Smooth muscle cell (in vitro differentiated cells): Measurements from ENCODE around the gene USP25. TPM values are rescaled to one million over a fixed set of nuclear protein-coding genes. Genes with fewer than 3 reads are reported as not detected.

Experiments
- DNase-seq: peaks from one replicate; lab custom pipeline; 2025; ENCODE audit not compliant: unreplicated experiment; lab: John Stamatoyannopoulos, UW
- H2AFZ ChIP-seq: fragments of 200-600 bp; sonication (generic); 2 replicates; pipeline ENCODE4 v1.6.0; 2016; ENCODE audit warnings: antibody characterized with exemption, low read depth, mild to moderate bottlenecking
- H3F3A ChIP-seq: fragments of 200-600 bp; sonication (generic); 2 replicates; pipeline ENCODE4 v1.6.0; 2017; ENCODE audit warnings: antibody characterized with exemption, low read depth
- H3K27ac ChIP-seq: fragments of 200-600 bp; sonication (generic); 2 replicates; pipeline ENCODE4 v1.5.1; 2016; ENCODE audit warnings: low read depth, mild to moderate bottlenecking
- H3K27me3 ChIP-seq: fragments of 200-600 bp; sonication (generic); 2 replicates; pipeline ENCODE4 v1.6.1; 2016; ENCODE audit warnings: low read depth, mild to moderate bottlenecking
- H3K36me3 ChIP-seq: fragments of 200-600 bp; sonication (generic); 2 replicates; pipeline ENCODE4 v1.5.1; 2016; ENCODE audit warnings: low read depth
- H3K4me1 ChIP-seq: fragments of 200-600 bp; sonication (generic); 2 replicates; pipeline ENCODE4 v1.5.1; 2016; ENCODE audit warnings: low read depth
- H3K4me2 ChIP-seq: fragments of 200-600 bp; sonication (generic); 2 replicates; pipeline ENCODE4 v1.6.0; 2016; ENCODE audit warnings: mild to moderate bottlenecking
- H3K4me3 ChIP-seq: fragments of 200-600 bp; sonication (generic); 2 replicates; pipeline ENCODE4 v1.5.1; 2016; ENCODE audit warnings: mild to moderate bottlenecking
- H3K79me2 ChIP-seq: fragments of 200-600 bp; sonication (generic); 2 replicates; pipeline ENCODE4 v1.6.0; 2016; ENCODE audit warnings: low read depth, mild to moderate bottlenecking
- H3K9ac ChIP-seq: fragments of 200-600 bp; sonication (generic); 2 replicates; pipeline ENCODE4 v1.6.0; 2016; ENCODE audit warnings: low read depth
- H3K9me3 ChIP-seq: fragments of 200-600 bp; sonication (generic); replicated peaks from 2 replicates; pipeline ENCODE4 v1.5.1; 2016; ENCODE audit warnings: low read depth
- H4K20me1 ChIP-seq: fragments of 200-600 bp; sonication (generic); 2 replicates; pipeline ENCODE4 v1.6.0; 2016; ENCODE audit warnings: low read depth
- CTCF ChIP-seq: fragments of 200-600 bp; sonication (generic); IDR thresholded peaks from 2 replicates; pipeline ENCODE4 v1.5.1; 2017; ENCODE audit warnings: borderline replicate concordance, mild to moderate bottlenecking, antibody characterized with exemption; ENCODE audit not compliant: insufficient read depth, poor library complexity, severe bottlenecking
- whole genome bisulfite sequencing: methylation state at CpG from one replicate; pipeline ENCODE4 v1.1.7; 2016; ENCODE audit warnings: low lambda C conversion rate; 5-methylcytosine and 5-hydroxymethylcytosine counted together
- polyA plus RNA-seq: library from polyadenylated mRNA; unstranded; fragments of >200 nt; fragmentation: Nextera tagmentation; extraction: Ambion mirVana; gene quantifications from 2 replicates; pipeline ENCODE4 v1.2.1, GENCODE V29; 2016
- total RNA-seq: library from RNA; depleted of rRNA; stranded (reverse); fragments of >200 nt; gene quantifications from 2 replicates; pipeline ENCODE4 v1.2.3, GENCODE V29; 2014

The USP25 gene
- total and polyA plus RNA-seq, 2 experiments from 2014 or later = 12.0 to 30.7 TPM

GRCh38 chr21:15908187-15908586, 178.4 kb downstream of the USP25 start:
- 83% methylated on average over 6 of the region's 6 CpGs for whole genome bisulfite sequencing
- Histone ChIP-seq H3K9ac (no peak overlapping the region), H3K4me2 (no peak overlapping the region), H3K79me2 (no peaks in the 10 kb centered on the region), H2AFZ (no peak overlapping the region), H3K4me3 (no peak overlapping the region), H4K20me1 (no peaks in the 10 kb centered on the region), H3K27ac (no peak overlapping the region), H3K27me3 (no peaks in the 10 kb centered on the region), H3K4me1 (no peaks in the 10 kb centered on the region), H3K9me3 (no peaks in the 10 kb centered on the region), H3K36me3 (no peaks in the 10 kb centered on the region), H3F3A (no peaks in the 10 kb centered on the region)
- no peak for DNase-seq
- TF ChIP-seq CTCF = no peak

DNA sequence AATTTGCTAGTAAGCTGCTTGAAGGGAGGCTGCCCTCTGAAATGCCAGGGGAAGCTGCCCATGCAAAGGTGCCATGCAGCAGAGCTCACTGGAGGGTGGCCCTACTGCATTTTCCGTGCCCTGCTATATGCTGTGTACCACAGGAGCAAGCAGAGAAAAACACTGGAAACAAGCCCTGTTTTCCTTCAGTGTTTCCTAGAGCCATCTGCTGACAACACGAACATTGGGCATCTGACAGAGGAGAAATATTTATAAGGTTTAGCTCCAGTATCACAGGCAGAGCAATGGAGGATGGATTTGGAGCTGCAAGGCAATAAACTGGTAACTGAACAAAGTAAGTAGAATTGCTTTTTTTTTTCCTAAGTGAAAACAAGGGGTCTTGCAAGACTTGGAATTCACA, 198.4 kb downstream of the USP25 start:
- H3K27ac ChIP-seq = no peak overlapping the region
- no peak for DNase-seq
- H3K4me1 ChIP-seq = no peaks in the 10 kb centered on the region
- H2AFZ ChIP-seq = no peak overlapping the region
- no peaks in the 10 kb centered on the region for H3F3A ChIP-seq
- H3K4me3 ChIP-seq = no peak overlapping the region
- no peak for TF ChIP-seq CTCF
- no peaks in the 10 kb centered on the region for H3K36me3 ChIP-seq
- H3K9me3 ChIP-seq = no peaks in the 10 kb centered on the region
- 71% methylated on average over 2 of the region's 2 CpGs for WGBS
- H3K4me2 ChIP-seq = no peak overlapping the region
- H3K27me3 ChIP-seq = no peaks in the 10 kb centered on the region
- no peaks in the 10 kb centered on the region for H4K20me1 ChIP-seq
- H3K79me2 ChIP-seq = no peaks in the 10 kb centered on the region
- no peak overlapping the region for H3K9ac ChIP-seq

- Histone ChIP-seq H3K79me2 (no peaks in the 10 kb centered on the region), H3K4me2 (no peak overlapping the region), H3K27ac (no peak overlapping the region), H4K20me1 (no peaks in the 10 kb centered on the region), H3F3A (no peaks in the 10 kb centered on the region), H3K4me3 (no peak overlapping the region), H3K36me3 (no peaks in the 10 kb centered on the region), H2AFZ (no peak overlapping the region), H3K9ac (no peak overlapping the region), H3K4me1 (no peaks in the 10 kb centered on the region), H3K27me3 (no peaks in the 10 kb centered on the region), H3K9me3 (no peaks in the 10 kb centered on the region)
- 79% methylated on average over 4 of the region's 4 CpGs for WGBS
- no peak for DNase-seq
- TF ChIP-seq CTCF = no peak
These were observed 199.1 kb downstream of the USP25 start for GRCh38 chr21:15928686-15929425.

- Histone ChIP-seq H3K4me2 (no peak overlapping the region), H3K9me3 (no peaks in the 10 kb centered on the region), H3K79me2 (no peaks in the 10 kb centered on the region), H3K9ac (no peak overlapping the region), H3K36me3 (no peaks in the 10 kb centered on the region), H2AFZ (no peak overlapping the region), H3K4me3 (no peak overlapping the region), H4K20me1 (no peaks in the 10 kb centered on the region), H3K4me1 (no peaks in the 10 kb centered on the region), H3F3A (no peaks in the 10 kb centered on the region), H3K27me3 (no peaks in the 10 kb centered on the region), H3K27ac (no peak overlapping the region)
- TF ChIP-seq CTCF = no peak
- DNase-seq = no peak
- WGBS = 95% methylated on average over 1 of the region's 1 CpG
These were observed 199.8 kb downstream of the USP25 start for GRCh38 chr21:15929536-15929935.
